DND-41 (cell line): ENCODE results near the gene CACNA2D1.

Source experiments
- ATAC-seq: fragments of 200-7000 bp; cut with Tn5 transposase; 3 replicates; pipeline ENCODE4 v1.9.1; 2021; ENCODE audit warnings: low read depth; ENCODE audit not compliant: insufficient read depth
- DNase-seq: peaks from one replicate; pipeline ENCODE4 v3.0.0-alpha.2; 2020
- H2AFZ ChIP-seq: 2 replicates; pipeline ENCODE4 v1.6.0; 2012; ENCODE audit warnings: low read depth, low read length
- H3K27ac ChIP-seq: 2 replicates; pipeline ENCODE4 v1.5.1; 2012; ENCODE audit warnings: low read length, inconsistent platforms
- H3K27me3 ChIP-seq: fragments of 200-600 bp; sonication (generic); 2 replicates; pipeline ENCODE4 v1.6.0; 2012; ENCODE audit warnings: low read length, mild to moderate bottlenecking, inconsistent platforms; ENCODE audit not compliant: insufficient read depth, poor library complexity
- H3K36me3 ChIP-seq: 2 replicates; pipeline ENCODE4 v1.5.1; 2012; ENCODE audit warnings: low read length, inconsistent platforms; ENCODE audit not compliant: insufficient read depth
- H3K4me1 ChIP-seq: 2 replicates; pipeline ENCODE4 v1.5.1; 2012; ENCODE audit warnings: mild to moderate bottlenecking, low read length; ENCODE audit not compliant: insufficient read depth
- H3K4me2 ChIP-seq: 2 replicates; pipeline ENCODE4 v1.6.0; 2012; ENCODE audit warnings: mild to moderate bottlenecking, moderate library complexity, low read length, inconsistent platforms; ENCODE audit not compliant: insufficient read depth
- H3K4me3 ChIP-seq, 2 experiments: fragments of 200-600 bp in 1 of 2; shearing (Covaris generic) in 1 of 2; 2 replicates each; pipeline ENCODE4 v1.5.1; 2012 to 2016; ENCODE audit warnings: inconsistent platforms in 2 of 2, low read length in 2 of 2, mild to moderate bottlenecking in 2 of 2, low read depth in 1 of 2, moderate library complexity in 1 of 2
- H3K79me2 ChIP-seq: 2 replicates; pipeline ENCODE4 v1.6.0; 2012; ENCODE audit warnings: low read length, inconsistent platforms; ENCODE audit not compliant: insufficient read depth
- H3K9ac ChIP-seq: 2 replicates; pipeline ENCODE4 v1.6.0; 2012; ENCODE audit warnings: low read depth, mild to moderate bottlenecking, inconsistent platforms, low read length, moderate library complexity
- H3K9me3 ChIP-seq: 2 replicates; pipeline ENCODE4 v1.5.1; 2012; ENCODE audit warnings: low read length, moderate library complexity, mild to moderate bottlenecking, inconsistent platforms; ENCODE audit not compliant: insufficient read depth, severe bottlenecking
- H4K20me1 ChIP-seq: 2 replicates; pipeline ENCODE4 v1.6.0; 2012; ENCODE audit warnings: low read length; ENCODE audit not compliant: insufficient read depth
- EZH2 ChIP-seq: IDR thresholded peaks from 3 replicates; pipeline ENCODE4 v1.6.1; 2012; ENCODE audit warnings: borderline replicate concordance, low read depth, mild to moderate bottlenecking, moderate library complexity, low read length, inconsistent platforms; ENCODE audit not compliant: severe bottlenecking
- TF ChIP-seq, protein P1 (sequence below): IDR thresholded peaks from 2 replicates; pipeline ENCODE4 v1.5.1; 2012; ENCODE audit warnings: borderline replicate concordance, low read length, moderate library complexity, mild to moderate bottlenecking; ENCODE audit not compliant: poor library complexity, severe bottlenecking; ENCODE audit errors: extremely low read depth

The CACNA2D1 gene

DNA sequence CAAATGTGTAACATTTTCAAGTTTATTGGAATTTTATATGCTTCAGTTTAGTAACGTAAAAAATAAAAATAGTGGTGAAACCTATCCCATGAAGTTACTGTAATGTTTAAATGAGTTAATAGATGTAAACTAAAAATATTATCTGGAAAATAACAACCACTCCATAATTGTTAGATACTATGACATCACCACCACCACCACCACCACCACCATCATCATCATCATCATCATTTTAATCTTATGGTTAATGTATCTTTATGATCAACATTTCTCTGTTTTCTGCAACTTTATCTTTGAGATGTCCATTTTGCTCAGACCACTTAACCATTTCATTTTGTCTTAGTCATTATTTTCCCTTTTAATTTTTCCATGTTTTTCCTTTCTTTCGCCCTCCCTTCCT is 23.4 kb upstream of the CACNA2D1 start:
- no peak for ATAC-seq
- no peak for DNase-seq
- H3K4me1 ChIP-seq: no peaks in the 10 kb centered on the region
- no peak overlapping the region for H3K9ac ChIP-seq
- H4K20me1 ChIP-seq: no peaks in the 10 kb centered on the region
- H3K36me3 ChIP-seq: no peaks in the 10 kb centered on the region
- H3K9me3 ChIP-seq: no peaks in the 10 kb centered on the region
- H2AFZ ChIP-seq: no peak overlapping the region
- no peaks in the 10 kb centered on the region for H3K27me3 ChIP-seq
- no peak overlapping the region for H3K27ac ChIP-seq
- H3K4me3 ChIP-seq: no peak overlapping the region
- no peak overlapping the region for H3K4me2 ChIP-seq
- TF ChIP-seq EZH2: no peak
- TF ChIP-seq, protein P1, sequence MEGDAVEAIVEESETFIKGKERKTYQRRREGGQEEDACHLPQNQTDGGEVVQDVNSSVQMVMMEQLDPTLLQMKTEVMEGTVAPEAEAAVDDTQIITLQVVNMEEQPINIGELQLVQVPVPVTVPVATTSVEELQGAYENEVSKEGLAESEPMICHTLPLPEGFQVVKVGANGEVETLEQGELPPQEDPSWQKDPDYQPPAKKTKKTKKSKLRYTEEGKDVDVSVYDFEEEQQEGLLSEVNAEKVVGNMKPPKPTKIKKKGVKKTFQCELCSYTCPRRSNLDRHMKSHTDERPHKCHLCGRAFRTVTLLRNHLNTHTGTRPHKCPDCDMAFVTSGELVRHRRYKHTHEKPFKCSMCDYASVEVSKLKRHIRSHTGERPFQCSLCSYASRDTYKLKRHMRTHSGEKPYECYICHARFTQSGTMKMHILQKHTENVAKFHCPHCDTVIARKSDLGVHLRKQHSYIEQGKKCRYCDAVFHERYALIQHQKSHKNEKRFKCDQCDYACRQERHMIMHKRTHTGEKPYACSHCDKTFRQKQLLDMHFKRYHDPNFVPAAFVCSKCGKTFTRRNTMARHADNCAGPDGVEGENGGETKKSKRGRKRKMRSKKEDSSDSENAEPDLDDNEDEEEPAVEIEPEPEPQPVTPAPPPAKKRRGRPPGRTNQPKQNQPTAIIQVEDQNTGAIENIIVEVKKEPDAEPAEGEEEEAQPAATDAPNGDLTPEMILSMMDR: no peak
- H3K79me2 ChIP-seq: no peaks in the 10 kb centered on the region

DNA sequence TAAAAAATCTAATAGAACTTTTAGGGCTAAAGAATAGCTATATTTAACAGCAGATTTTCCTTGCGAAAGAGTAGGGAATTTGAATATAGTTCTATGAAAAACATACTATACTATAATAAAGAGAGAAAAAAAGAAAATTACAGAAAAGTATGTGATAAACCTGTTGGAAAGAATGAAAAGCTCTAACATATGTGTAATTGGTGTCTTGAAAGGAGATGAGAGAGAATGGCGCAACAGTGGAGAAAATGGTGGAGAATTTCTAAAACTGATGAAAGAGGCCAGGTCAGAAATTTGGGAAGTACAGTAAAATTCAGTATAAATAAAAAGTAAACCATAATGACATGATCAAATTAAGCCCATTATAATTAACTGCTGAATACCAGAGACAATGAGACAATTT is 20.8 kb upstream of the CACNA2D1 start:
- no peak overlapping the region for H3K4me3 ChIP-seq
- H3K79me2 ChIP-seq: no peaks in the 10 kb centered on the region
- H3K4me2 ChIP-seq: no peak overlapping the region
- no peaks in the 10 kb centered on the region for H3K36me3 ChIP-seq
- H3K4me1 ChIP-seq: no peaks in the 10 kb centered on the region
- TF ChIP-seq, protein P1: no peak
- no peak for TF ChIP-seq EZH2
- no peak overlapping the region for H2AFZ ChIP-seq
- no peak for DNase-seq
- no peaks in the 10 kb centered on the region for H4K20me1 ChIP-seq
- H3K27me3 ChIP-seq: no peaks in the 10 kb centered on the region
- no peaks in the 10 kb centered on the region for H3K9me3 ChIP-seq
- H3K27ac ChIP-seq: no peak overlapping the region
- H3K9ac ChIP-seq: no peak overlapping the region
- ATAC-seq: no peak

DNA sequence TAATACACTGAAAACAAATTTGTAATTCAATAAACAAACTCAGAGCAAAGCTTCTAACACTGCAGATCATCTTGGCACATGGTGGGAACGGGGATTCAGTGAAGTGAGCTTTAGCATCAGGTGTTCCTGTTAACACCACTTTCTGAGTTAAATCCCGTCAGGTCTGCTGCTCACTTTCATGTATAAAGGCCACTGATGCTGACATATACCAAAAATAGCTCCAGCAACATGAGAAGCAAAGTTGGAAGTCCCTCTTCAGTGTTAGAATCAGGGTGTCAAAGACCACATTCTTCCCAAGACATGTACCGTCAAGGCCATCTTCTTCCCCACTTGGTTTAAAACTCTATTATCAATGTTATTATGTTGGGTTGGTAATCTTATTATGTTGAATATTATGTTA is 11.7 kb upstream of the CACNA2D1 start:
- no peaks in the 10 kb centered on the region for H3K9me3 ChIP-seq
- DNase-seq: no peak
- H2AFZ ChIP-seq: no peak overlapping the region
- no peak overlapping the region for H3K27ac ChIP-seq
- H3K36me3 ChIP-seq: no peaks in the 10 kb centered on the region
- no peak overlapping the region for H3K9ac ChIP-seq
- no peaks in the 10 kb centered on the region for H4K20me1 ChIP-seq
- no peak for TF ChIP-seq EZH2
- TF ChIP-seq, protein P1: no peak
- no peak overlapping the region for H3K4me2 ChIP-seq
- no peaks in the 10 kb centered on the region for H3K79me2 ChIP-seq
- no peaks in the 10 kb centered on the region for H3K4me1 ChIP-seq
- H3K27me3 ChIP-seq: no peaks in the 10 kb centered on the region
- ATAC-seq: no peak
- no peak overlapping the region for H3K4me3 ChIP-seq

DNA sequence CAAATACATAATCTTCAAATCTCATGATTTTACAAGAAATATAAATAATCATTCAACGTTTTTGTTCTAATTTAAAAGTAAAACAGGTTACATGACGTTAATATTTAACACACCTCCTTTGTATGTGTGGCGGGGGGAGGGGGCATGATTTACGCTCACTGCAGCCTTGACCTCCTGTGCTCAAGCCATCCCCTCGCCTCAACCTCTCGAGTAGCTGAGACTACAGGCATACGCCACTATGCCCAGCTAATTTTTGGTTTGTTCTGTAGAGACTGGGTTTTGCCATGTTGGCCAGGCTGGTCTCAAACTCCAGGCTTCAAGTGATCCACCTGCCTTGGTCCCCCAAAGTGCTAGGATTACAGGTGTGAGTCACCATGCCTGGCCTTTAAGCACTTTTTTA is 7.2 kb upstream of the CACNA2D1 start:
- H4K20me1 ChIP-seq: no peaks in the 10 kb centered on the region
- TF ChIP-seq EZH2: no peak
- TF ChIP-seq, protein P1: no peak
- H3K4me2 ChIP-seq: no peak overlapping the region
- no peaks in the 10 kb centered on the region for H3K27me3 ChIP-seq
- no peaks in the 10 kb centered on the region for H3K4me1 ChIP-seq
- no peak overlapping the region for H3K9ac ChIP-seq
- no peak overlapping the region for H3K27ac ChIP-seq
- no peaks in the 10 kb centered on the region for H3K9me3 ChIP-seq
- H3K36me3 ChIP-seq: no peaks in the 10 kb centered on the region
- H3K4me3 ChIP-seq: no peak overlapping the region
- H3K79me2 ChIP-seq: no peaks in the 10 kb centered on the region
- ATAC-seq (no peak), DNase-seq (no peak)
- H2AFZ ChIP-seq: no peak overlapping the region
